AG09319 (cell line): Measurements from ENCODE around the gene RIMS4.

ENCODE experiments used
- DNase-seq: peaks from one replicate; pipeline ENCODE4 v3.0.0-alpha.2; 2010; ENCODE audit warnings: low read depth; ENCODE audit errors: extremely low read depth
- TF ChIP-seq, protein P1 (sequence below): IDR thresholded peaks from 2 replicates; pipeline ENCODE4 v1.5.1; 2011; ENCODE audit warnings: low read depth, mild to moderate bottlenecking, inconsistent platforms, low read length, moderate library complexity

Gene RIMS4

DNA sequence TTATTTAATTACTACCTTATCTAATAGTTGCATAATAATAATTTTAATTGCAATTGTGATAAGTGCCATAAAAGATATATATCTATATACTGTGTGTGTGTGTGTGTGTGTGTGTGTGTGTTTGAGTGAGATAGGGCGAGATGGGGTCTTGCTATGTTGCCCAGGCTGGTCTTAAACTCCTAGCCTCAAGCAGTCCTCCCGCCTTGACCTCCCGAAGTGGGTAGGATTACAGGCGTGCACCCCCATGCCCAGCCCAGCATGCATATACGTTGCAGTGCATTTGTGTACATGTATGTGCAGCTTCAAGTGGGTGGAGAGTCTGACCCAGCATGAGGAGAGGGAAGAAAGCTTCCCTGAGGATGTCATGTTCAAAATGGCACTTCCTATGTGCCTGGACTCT, 4.6 kb upstream of the RIMS4 start:
- no peak for DNase-seq
- TF ChIP-seq, protein P1, sequence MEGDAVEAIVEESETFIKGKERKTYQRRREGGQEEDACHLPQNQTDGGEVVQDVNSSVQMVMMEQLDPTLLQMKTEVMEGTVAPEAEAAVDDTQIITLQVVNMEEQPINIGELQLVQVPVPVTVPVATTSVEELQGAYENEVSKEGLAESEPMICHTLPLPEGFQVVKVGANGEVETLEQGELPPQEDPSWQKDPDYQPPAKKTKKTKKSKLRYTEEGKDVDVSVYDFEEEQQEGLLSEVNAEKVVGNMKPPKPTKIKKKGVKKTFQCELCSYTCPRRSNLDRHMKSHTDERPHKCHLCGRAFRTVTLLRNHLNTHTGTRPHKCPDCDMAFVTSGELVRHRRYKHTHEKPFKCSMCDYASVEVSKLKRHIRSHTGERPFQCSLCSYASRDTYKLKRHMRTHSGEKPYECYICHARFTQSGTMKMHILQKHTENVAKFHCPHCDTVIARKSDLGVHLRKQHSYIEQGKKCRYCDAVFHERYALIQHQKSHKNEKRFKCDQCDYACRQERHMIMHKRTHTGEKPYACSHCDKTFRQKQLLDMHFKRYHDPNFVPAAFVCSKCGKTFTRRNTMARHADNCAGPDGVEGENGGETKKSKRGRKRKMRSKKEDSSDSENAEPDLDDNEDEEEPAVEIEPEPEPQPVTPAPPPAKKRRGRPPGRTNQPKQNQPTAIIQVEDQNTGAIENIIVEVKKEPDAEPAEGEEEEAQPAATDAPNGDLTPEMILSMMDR = no peak

DNA sequence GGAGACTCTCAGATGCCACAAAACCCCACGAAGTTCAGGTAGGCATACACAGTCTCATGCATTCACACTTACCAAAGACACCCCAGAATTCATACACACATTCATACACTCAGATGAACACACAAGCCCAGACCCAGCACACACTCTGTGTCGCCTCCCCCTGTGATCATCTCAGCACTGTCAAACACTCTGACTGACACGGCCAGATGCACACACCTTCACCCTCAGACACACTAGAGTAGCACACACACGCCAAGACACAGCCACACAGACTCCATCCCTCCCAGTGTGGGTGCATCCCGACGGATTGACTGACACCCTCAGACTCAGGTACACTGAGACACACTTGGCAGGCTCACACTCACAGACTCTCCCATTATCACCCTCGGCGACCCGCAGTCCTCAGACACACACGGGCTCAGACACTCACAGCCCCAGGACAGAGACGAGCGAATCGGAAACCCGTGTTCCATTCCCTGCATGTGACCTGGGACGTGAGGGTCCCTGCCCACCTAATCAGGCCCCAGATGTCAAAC, 872 bp upstream of the RIMS4 start:
- DNase-seq = no peak
- TF ChIP-seq, protein P1 = no peak

DNA sequence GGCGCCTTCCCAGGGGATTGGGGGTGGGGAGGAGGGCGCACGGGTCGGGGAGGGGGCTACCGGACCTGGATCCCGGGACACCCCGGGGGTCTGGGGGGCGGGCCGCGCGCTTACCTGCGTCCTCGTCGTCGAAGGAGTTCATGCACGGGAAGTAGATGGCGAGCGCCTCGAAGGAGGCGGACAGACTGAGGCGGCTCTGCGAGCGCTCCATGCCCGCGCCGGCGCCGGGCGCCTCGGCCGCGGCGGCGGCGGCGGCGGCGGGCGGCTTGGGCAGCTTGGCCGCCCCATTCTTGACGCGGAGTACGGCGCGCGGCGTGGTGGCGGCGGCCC, 320 bp downstream of the RIMS4 start:
- TF ChIP-seq, protein P1 = no peak
- no peak for DNase-seq

DNA sequence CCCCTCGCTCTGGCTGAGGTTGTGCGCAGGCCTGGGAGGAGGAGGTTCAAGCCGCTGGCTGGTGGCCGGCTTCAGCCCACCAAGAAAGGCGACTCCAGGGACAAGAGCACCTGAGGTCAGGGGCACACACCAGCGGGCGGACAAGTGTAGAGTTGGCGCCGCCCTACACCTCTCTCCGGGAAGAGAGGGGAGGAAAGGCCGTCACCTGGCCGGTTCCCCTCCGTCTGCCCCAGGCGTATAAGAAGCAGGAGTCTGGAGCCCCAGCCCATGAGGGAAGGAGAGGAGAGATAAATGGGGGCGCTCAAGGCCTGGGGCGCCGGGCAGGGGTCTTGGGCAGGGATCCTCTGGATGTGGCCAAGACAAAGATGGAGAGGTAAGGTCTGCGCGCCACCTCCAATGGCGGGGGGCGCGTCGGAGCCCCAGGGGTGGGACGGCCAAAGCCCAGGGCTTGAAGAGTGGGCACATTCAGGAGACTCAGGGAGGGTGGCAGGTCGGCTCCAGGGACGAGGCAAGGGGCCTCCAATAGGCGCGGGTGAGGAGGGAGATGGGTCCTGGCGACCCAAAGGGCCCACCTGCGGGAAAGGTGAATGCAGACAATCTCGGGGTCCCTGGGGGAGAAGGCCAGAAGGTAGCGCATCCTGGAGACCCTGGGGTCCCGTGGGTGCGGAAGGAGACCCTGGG, 826 bp downstream of the RIMS4 start:
- no peak for DNase-seq
- TF ChIP-seq, protein P1 = no peak

DNA sequence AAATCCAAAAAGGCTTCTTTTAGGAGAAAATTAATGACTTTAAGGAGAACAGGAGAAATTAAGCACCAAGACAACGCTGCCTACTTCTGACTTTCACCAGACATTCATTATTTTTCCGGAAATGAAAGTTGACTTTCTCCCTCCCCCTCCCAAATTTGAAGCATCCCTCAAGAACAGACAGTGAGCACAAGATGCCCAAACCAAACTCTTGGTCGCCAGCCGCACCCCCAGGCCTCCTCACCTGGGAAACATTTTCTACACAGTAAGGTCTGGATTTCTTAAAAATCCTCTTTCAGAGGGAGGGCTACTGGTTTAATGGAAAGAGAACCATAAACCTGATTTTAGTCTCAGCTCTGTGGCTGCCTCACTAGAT, 2.7 kb downstream of the RIMS4 start:
- TF ChIP-seq, protein P1 = no peak
- no peak for DNase-seq

DNA sequence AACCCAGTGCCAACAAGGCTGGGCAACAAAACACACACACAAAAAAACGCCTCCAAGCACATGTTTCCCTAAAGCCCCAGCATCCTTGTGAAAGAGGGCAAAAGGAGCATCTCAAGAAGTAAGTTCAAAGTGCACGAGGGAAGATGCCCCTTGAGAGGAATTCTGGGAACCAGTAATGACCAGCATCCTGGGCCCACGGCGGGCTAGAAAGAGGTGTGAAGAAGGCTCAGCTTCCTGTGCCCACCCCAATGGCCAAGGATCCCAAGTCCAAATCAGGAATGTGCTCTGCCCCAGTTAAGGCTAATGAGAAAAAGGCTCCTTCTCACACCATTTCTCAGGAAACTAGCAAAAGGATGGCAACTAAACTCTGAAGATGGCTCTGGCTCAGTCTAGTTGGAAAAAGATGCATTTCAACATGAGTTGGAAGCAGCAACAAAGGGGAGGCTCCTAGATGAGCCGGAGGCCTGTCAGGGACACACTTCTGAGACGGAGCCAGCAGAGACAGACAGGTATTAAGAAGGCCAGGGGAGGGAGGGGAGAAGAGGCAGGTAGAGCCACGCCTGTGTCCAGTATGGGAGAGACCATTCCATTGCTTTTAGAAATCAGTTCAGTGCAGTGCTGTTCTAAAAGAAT, 3.2 kb downstream of the RIMS4 start:
- TF ChIP-seq, protein P1 = no peak
- no peak for DNase-seq

DNA sequence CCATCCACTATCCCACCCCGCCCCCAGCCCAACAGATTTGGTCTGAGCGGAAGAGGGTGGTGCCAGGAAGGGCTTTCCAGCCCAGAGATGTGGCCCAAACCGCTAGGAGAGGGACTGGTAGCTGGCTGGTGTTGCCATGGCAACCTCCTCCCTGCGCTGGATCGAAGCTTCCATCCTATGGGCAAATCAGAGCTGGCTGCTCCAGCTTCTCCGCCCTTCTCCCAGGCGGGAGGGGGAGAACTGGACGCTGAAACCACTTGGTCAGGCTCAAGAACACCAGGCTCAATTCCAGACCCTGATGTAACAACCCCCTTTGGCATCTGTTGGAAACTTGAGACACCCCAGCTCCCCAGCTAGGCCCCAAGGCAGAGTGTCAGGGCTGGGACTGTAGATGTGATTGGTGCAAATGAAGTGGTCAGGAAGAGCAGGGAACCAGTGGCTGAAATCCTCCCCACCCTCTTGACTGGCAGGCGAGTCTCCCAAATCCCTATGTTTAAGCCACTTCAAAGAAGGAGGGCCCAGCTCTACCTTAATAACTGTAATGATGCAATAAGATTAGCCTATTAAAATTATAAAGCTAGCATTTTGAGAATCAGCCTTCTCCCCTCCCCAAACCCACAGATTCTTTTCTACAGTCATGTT, 4.2 kb downstream of the RIMS4 start:
- peak; percentile 93 for DNase-seq
- TF ChIP-seq, protein P1 = no peak
